WERI-Rb-1 (cell line): ENCODE data around the gene ANKRD63.

ENCODE experiments used
- DNase-seq: peaks from one replicate; pipeline ENCODE4 v3.0.0-alpha.2; 2020
- H3K27ac ChIP-seq: fragments of 250-450 bp; sonication (Bioruptor Pico); 2 replicates; pipeline ENCODE4 v1.5.1; 2020; ENCODE audit warnings: mild to moderate bottlenecking, moderate library complexity
- H3K27me3 ChIP-seq: fragments of 250-450 bp; sonication (Bioruptor Pico); 2 replicates; pipeline ENCODE4 v1.5.1; 2021; ENCODE audit warnings: mild to moderate bottlenecking, low read depth, moderate library complexity; ENCODE audit not compliant: insufficient read depth, severe bottlenecking
- H3K36me3 ChIP-seq: fragments of 250-450 bp; sonication (Bioruptor Pico); 2 replicates; pipeline ENCODE4 v1.5.1; 2020; ENCODE audit warnings: mild to moderate bottlenecking, moderate library complexity
- H3K4me3 ChIP-seq: 2 replicates; pipeline ENCODE4 v1.5.1; 2011; ENCODE audit warnings: low read depth, mild to moderate bottlenecking, control low read depth, low read length
- H3K9me3 ChIP-seq: fragments of 250-450 bp; sonication (Bioruptor Pico); 2 replicates; pipeline ENCODE4 v1.5.1; 2021; ENCODE audit warnings: mild to moderate bottlenecking, moderate library complexity; ENCODE audit not compliant: severe bottlenecking
- CTCF ChIP-seq: IDR thresholded peaks from 2 replicates; pipeline ENCODE4 v1.5.1; 2011; ENCODE audit warnings: low read depth, mild to moderate bottlenecking, control low read depth, inconsistent platforms, low read length

Gene ANKRD63

GRCh38 chr15:40264321-40265153 is 18.3 kb downstream of the ANKRD63 start:
- no peaks in the 10 kb centered on the region for H3K9me3 ChIP-seq
- no peak overlapping the region for H3K27ac ChIP-seq
- H3K36me3 ChIP-seq, result no peaks in the 10 kb centered on the region
- no peak for DNase-seq
- H3K4me3 ChIP-seq, result no peak overlapping the region
- TF ChIP-seq CTCF, result no peak
- H3K27me3 ChIP-seq, result no peaks in the 10 kb centered on the region

- no peak overlapping the region for H3K4me3 ChIP-seq
- H3K27ac ChIP-seq, result no peak overlapping the region
- H3K27me3 ChIP-seq, result no peaks in the 10 kb centered on the region
- H3K36me3 ChIP-seq, result no peaks in the 10 kb centered on the region
- no peak for DNase-seq
- H3K9me3 ChIP-seq, result no peaks in the 10 kb centered on the region
- no peak for TF ChIP-seq CTCF
Observed at GRCh38 chr15:40263024-40263754, 19.7 kb downstream of the ANKRD63 start.

GRCh38 chr15:40259021-40259420 is 23.8 kb downstream of the ANKRD63 start:
- DNase-seq, result no peak
- Histone ChIP-seq H3K36me3 (no peaks in the 10 kb centered on the region), H3K9me3 (no peaks in the 10 kb centered on the region), H3K4me3 (no peak overlapping the region), H3K27ac (no peak overlapping the region), H3K27me3 (no peaks in the 10 kb centered on the region)
- no peak for TF ChIP-seq CTCF

- Histone ChIP-seq H3K36me3 (no peaks in the 10 kb centered on the region), H3K9me3 (no peaks in the 10 kb centered on the region), H3K27me3 (no peaks in the 10 kb centered on the region), H3K4me3 (no peak overlapping the region), H3K27ac (no peak overlapping the region)
- no peak for DNase-seq
- no peak for TF ChIP-seq CTCF
Observed at GRCh38 chr15:40258544-40258943, 24.3 kb downstream of the ANKRD63 start.

- Histone ChIP-seq H3K36me3 (no peaks in the 10 kb centered on the region), H3K27me3 (no peaks in the 10 kb centered on the region), H3K27ac (peak overlapping the region; percentile 86), H3K4me3 (no peak overlapping the region), H3K9me3 (no peaks in the 10 kb centered on the region)
- no peak for DNase-seq
- TF ChIP-seq CTCF, result no peak
Observed at GRCh38 chr15:40257656-40258450, 25.0 kb downstream of the ANKRD63 start.
